Islet of Langerhans (tissue), 1 donor: Measurements from ENCODE around the gene GSTM5.
"Not testable (repeated sequence)": the region's sequence is repeated elsewhere in the genome, so short reads cannot be mapped to it uniquely, and the experiment has no call there.

ENCODE experiments used
- FAIRE-seq: peaks from one replicate; lab custom pipeline; 2011; peaks lifted over from hg19 to GRCh38; lab: Jason Lieb, UNC

GSTM5 gene

DNA sequence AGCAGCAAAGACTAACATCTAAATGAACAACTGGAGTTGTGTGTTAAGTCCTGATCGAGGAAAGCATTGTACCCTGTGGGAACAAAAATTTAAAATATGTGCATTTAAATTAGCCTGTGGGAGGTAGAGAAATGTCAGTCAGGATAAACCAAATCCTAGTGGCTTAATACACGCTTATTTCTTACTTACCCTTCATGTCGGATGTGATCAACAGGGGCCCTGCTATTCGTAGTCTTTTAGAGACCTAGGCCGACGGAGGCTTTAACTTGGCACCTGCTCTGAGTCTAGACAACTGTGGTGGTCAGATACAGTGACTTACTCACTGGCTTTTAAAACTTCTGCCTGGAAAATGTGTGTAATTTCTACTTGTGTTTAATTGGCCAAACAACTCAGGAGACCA is 18.6 kb downstream of the GSTM5 start:
- FAIRE-seq = no peak

DNA sequence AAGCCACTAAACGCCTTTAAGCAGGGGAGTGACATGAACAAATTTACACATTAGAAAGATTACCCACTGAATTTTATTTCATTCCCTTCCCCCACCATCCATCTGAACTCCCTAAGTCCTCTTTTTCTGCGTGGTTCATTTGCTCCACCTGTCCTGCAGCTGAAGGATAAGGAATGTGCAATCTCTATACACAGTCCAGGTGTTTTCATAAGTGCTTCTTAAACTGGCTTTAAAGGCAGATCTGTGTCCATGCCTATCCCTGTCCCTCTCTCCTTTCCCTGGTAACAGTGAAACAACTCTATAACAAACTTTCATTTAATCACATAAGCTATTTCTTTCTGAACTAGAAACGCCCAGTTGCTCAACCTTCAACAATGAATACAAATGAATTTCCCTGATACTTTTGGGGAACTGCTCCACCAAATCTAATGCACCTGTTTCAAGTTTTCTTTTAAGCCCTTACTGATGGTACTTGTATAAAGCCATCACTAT is 20.4 kb downstream of the GSTM5 start:
- no peak for FAIRE-seq

DNA sequence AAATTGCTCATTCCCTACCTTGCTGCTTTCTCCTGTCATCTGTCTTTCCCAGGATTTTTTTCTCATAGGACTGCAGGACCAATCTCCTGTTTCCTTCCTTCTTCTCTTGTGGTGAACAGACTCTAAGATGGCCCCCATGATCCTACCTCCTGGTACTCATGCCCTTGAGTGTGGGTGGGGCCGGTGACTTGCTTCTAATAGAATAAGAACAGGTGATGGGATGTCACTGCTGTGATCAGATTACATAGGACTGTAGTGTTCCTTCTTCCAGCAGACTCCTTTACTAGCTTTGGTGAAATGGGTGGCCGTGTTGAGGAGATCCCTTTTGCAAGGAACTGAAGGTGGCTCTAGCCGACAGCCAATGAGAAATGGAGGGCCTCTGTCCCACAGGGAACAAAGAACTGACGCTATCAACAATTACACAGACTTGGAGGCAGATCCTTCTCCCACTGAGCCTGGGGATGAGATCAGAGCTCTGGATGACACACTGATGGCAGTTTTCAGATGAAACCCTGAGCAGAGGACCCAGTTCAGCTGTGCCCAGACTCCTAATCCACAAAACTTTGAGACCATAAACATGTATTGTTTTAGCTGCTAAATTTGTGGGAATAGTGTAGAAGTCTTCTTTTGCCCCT is 21.3 kb downstream of the GSTM5 start:
- FAIRE-seq = no peak

DNA sequence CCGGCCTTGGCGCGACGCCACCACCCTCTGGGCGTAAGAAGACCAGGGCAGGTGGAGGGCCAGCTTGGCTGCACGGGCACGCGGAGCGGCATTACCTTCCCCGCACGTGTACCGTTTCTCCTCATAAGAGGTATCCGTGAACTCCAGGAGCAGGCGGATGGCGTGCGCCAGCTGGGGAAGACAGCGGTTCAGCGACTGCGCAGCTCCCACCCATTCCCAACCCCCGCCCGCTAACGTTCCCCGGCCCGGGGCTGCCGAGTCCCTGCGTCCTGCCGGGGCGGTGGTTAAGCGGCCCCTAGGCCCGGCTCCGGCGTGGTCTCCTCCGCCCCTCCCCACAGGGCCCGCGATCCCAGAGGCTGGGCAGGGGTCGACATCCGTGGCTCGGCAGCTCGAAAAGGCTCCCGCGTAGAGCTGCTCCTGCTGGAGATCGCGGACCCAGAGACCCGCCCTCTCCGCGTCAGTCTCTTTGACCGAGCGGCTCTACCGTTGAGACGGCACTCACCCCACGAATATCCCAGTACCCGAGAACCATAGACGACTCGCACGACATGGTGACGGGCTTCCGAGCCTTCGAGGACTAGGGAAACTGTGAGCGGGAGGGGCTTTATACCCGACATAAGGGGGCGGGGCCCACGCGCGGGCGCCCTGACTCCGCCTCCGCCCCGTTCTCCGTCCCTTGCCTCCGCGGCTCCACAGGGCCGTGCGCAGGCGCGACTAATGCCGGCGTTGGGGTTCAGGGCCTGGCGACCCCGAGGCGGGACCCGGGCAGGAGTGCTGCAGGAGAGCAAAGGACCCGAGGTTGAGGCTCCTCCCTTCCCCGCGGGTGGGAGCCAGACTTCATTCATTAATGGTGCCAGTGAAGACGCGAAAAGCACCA is 27.9 kb downstream of the GSTM5 start:
- no peak for FAIRE-seq

DNA sequence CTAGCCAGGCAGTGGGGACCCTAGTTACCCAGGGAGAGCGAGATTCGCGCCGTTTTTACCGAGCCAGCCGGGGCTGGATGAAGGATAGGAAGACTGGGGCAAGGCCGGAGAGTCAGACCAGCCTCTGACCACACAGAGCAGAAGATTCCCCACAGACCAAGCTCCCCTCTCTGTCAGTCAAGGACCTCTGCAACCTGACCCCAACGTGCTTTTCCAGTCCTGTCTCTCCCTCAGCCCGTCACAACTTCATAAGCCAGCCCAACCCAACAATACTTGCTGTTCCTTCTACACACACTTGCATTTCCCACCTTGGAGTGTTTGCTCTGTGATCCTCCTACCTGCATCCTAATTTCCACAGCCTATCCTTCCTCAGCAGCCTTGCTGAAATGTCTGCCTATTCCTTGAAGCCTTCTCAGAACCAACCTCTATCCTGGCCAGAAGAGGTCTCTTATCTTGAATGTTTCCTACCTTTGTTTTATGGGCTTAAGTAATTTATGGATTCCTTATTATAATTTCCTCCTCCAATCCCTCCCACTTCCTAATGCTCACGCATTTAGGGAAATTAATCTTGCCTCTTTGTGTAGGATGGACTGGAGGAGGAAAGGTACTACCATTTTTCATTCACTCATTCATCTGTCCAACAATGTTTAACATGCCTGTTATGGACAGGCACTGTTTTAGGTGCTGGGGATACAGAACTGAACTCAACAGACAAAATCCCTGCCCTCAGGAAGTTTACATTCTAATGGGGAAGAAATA is 28.7 kb downstream of the GSTM5 start, which contains the start of gene GSTM3:
Gene GSTM3, minus strand, starts transcription at position 424 of the 759 bp plus-strand sequence. CDS start 751 bp downstream, outside the sequence.
- FAIRE-seq = no peak

DNA sequence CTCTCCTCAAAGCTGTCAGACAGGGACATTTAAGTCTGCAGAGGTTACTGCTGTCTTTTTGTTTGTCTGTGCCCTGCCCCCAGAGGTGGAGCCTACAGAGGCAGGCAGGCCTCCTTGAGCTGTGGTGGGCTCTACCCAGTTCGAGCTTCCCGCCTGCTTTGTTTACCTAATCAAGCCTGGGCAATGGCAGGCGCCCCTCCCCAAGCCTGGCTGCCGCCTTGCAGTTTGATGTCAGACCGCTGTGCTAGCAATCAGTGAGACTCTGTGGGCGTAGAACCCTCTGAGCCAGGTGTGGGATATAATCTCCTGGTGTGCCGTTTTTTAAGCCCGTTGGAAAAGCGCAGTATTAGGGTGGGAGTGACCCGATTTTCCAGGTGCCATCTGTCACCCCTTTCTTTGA is 36.3 kb downstream of the GSTM5 start:
- not testable (repeated sequence) for FAIRE-seq

DNA sequence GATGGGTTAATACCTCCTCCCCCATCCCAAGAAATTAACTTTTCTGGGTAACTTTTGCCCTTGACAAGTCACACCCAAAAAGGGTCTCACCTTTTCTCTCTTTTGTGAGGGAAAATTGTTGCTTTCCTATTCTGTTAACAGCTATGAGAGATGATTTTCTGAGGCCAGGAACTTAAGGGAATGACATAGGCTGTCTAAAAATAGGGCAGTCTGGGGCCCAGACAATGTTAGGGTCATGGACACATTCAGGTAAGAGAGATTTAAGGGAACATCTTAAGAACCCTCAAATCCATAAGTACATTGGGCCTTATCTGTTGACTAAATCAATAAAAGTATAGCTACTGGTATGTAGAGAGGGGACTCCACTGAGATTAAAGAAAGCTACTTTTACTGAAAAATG is 37.2 kb downstream of the GSTM5 start:
- FAIRE-seq = no peak

DNA sequence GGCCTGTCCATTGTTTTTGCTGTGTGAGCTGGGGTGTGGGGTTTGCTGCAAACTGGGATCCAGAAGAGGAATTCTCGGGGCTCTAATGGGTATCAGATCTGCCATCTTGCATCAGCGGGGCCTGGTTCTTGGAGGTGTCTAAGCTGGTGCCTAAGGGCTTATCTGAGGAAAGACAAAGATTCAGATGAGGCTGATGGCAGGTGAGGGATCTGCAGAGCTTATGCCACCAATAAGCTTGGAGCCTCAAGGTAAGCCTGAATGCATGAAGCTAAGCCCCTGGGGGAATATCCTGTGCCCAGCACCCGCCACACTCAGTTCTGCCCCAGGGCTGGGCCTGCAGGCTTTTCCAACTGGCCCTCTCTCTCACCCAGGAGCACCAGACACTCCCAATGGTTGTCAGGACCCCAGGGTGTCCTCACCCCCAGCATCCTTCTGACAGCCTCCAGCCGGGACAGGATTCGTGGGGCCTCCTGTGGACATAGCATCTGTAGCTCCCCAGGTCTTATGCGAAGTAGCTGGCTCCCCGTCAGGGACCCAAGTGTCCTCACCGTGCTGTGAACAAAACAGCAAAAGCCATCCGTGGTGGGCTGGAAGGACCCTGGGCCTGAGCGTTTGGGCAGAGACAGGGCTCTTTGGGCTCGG is 38.3 kb downstream of the GSTM5 start:
- no peak for FAIRE-seq

DNA sequence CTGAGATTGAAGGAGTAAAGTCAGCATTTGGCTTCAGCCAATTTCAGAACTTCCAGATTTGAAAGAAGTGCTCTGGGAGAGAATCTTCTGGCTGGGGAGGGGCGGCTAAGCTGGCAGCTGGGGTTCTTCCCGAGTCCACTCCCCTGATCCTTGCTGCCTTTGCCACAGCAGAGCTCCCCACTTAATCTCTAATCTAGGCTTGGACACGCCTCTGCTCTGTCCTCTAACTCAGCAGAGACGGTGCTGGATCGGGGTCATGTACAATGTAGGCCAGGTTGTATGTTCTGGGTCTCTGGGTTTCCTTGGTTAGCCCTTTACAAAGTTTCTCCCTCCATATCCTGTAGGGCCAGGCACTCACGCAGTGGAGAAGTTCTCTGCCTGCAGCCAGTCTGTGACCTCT is 38.9 kb downstream of the GSTM5 start:
- no peak for FAIRE-seq

DNA sequence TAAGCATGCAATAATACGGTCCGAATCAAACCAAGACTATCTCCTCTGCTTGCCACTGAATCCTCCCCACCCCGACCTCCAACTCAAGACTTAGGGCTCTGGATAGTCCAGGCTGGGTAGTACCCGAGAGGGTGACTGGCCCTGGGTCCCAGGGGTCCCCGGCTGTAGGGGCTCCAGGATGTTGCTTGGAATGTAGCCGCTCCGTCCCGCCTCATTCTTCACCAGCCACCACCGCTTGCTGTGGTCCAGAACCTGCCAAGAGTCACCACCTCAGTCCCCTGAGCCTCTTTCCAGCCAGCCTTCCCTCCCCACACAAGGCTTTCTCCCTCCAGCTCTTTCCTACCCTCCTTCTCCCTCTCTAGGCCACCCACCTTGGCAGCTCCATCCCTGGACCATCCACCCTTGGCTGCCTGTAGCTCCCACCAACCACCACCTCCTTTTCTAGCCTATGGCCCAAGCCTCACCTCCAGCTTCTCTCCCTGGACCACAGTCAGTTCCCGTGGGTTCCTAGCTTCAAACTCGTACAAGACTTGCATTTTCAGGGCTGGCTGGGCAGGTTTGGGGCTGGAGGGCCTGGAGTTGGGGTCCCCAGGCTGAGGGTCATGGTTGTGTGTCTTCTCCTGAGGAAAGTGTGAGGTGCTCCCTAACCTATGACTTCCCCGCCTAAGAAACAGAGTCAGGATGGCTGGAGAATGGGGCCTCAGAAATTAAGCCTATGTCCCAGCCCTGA is 39.6 kb downstream of the GSTM5 start:
- no peak for FAIRE-seq

DNA sequence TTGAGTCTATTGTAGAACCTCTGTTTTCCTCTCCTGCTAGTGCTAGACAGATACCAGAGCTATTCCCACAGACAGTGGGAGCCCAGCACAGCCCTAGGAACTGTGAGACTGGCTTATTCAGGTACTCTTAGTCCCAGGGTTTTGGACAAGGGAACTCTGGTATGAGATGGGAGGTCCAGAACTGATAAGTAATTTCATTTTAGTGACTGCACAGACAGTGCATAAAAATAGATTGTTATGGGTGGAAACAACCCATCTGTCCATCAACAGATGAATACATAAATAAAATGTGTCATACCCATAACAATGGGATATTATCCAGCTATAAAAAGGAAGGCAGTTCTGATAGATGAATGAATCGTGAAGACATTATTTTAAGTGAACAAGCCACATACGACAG is 42.7 kb downstream of the GSTM5 start:
- no peak for FAIRE-seq

DNA sequence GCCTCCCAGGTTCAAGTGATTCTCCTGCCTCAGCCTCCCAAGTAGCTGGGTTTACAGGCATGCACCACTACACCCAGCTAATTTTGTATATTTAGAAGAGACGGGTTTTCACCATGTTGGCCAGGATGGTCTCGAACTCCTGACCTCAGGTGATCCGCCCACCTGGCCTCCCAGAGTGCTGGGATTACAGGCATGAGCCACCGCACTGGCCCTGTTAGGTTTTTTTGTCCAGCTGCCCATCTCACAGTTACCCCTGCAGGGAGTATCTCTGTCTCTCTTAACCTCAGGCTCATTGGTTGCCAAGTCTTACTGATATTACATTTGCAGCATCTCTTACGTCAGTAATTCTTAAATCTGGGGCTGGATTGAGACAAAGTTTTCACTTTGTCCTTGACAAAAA is 44.3 kb downstream of the GSTM5 start:
- not testable (repeated sequence) for FAIRE-seq

DNA sequence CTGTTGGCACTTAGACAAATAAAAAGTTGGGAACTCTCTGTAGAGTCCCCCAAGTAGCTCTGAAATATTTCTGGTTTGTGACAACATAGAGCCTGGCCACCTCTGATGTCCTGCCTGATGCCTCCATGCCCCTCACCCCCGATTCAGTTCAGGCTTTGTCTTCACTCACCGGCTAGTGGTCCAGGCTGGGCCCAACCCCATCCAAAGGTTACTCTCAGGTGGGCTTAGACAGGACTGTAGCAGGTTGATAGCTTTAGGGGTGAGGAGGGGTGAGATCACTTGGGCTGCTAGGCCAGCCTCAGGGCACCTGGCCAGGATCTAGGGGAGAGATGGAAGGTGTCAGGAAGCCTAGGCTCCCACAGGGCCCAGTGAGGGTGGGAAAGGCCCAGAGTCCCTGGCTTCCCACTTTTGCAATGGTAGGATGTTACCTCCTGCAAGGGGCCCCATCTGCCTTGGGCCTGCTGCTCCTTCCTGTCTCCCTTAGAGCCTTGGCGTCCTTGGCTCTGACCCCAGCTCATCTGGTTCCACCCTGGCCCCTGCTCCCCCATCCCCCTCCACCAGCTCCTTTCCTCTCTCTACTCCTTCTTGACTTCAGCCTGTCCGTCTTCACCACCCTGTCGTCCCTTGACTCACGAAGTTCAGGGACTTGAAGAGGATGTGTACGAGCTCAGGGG is 44.9 kb downstream of the GSTM5 start:
- no peak for FAIRE-seq

DNA sequence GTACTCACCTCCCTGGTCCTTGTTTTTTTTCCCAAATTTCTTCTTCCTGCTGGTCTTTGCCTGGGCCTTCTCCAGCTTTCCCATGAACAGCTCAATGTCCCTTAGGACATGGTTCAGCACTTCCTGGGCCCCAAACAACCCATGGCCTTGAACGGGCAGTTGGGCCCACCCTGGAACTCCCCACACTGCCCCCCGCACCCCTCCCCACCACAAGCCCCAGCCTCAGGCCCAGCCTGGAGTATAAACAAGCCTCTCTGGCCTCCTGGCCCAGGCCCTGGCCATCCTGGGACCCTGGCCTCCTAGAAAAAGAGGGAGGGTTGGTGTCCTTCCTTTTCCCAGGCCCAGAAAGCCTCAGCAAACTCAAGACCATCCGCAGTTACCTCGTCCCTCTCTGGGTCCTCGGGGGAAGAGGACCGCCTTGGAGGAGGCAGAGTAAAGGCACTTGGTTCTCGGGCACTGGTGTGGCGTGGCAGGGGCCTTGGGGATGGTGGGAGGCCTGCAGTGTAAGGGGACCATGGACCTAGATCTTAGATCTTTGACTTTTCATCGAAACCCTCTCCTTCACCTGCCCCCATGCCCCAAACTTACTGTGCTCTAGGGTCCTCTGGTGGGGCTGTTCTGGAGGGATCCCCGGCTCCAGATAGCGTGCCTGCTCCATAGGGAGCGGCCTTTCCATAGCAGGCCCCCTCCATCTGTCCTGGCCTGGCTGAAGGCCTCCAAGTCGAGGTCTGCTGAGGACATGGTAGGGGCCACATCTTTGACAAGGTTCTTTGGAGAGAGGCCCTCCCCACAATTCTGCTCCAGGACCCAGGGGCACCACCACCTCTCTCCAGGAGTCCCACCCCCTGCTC is 46.1 kb downstream of the GSTM5 start:
- FAIRE-seq = no peak

DNA sequence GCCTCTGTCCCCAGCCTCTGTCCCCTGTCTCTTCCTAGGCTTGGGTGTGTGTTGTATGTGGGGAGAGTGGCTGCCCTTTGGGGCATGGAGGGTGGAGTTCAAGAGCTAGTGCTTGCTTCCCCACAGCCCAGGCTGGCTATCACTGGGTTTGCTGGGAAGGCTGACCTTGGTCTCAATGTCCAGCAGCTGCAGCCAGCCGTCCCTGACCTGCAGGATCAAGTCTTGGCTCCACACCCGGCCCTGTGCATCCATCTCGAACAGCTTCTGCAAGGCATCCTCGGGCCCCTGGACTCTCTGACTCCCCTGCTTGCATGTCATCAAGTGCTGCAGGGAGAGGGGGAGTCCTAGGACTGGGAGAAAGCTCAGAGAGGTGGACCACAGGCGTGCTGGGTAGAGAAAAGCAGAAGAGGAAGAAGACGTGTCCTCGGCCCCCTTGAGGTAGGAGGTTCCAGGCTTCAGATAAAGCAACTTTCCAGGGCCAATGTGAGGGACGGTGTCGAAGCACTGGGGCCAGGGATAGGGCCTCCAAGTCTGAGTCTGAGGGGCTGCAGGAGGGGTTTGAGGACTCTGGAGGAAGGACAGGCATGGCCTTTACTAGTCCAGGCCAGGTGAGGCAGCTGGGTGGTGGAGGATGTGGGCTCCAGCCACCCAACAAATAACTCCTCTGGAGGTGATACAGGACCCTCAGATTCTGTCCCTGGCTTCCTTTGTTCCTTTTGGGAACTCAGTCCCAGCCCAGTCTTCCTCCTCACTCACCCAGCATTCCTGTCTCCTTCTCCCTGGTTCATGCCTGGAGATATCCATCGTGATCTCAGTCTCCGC is 47.7 kb downstream of the GSTM5 start:
- no peak for FAIRE-seq

DNA sequence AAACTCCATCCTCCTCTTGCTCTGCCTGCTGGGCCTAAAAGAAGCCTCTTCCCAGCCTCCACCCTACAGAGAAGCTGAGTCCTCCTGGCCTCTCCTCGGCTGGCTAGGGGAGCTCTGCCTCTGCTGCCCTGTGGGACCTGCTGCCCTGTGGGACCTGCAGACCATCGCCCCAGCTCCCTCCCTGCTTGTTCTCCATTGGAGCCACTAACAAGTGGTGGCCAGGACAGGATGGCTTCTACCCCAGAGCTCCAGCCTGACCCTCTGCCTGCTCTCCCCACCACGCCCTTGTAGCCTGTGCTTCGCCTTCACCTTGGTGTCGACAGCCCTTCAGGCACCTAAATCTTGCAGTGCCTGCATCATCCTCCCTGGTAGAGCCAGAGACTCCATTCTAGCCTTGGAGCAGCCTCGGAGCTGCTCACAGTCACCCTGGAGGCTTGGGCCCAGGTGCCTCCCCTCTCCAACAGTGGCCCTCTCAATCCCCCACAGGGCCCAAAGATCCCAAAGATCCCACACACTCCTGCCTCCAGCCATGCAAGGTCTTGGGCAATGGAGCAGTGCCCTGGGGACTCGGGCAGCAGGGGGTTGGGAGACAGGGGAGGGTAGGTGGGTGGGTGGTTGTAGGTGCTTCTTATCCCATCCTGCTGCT is 48.7 kb downstream of the GSTM5 start:
- FAIRE-seq = no peak

DNA sequence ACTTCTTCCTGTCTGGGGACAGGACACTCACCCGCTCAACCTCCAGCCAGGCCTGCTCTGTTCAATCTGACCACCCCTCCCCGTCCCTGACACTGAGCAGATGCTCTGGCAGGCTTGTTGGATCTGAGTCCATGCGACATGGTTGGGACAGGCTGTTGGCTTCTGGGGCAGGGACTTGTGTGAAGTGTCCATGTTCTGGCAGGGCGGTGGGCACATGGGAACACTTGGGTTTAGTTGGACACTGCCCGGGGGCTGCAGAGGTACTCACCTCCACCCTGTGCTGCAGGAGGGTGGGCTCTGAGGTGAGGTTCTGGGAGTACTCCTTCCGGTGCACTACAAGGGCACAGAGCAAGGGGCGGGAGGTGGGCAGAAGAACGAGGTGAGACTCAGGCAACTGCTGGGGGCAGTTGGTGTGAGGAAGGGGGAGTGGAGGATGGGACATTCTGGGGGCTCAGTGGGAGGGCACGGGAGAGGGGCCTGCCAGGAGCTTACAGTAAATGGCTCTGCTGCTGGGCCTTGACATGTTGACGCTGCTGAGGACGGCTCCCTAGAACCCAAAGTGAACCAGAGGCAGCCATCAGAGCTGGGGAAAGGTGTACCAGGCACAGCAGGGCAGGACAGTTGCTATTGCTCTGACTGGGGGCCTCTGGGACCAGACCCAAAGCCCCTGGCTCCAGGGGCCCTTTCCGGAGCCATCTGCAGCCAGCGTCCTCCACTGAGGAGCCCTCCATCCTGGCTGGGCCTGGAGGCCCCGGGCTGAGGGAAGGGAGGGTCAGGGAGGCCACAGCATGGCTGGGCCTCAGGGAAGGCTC is 49.4 kb downstream of the GSTM5 start:
- FAIRE-seq = no peak
